T-cell (primary cell): ENCODE data around the gene SLC23A2. TPM values are rescaled to one million over a fixed set of nuclear protein-coding genes. Genes with fewer than 3 reads are reported as not detected.

Experiments used
- ATAC-seq, 4 experiments: fragments of 200-7000 bp in 3 of 4; fragments of 150-1000 bp in 1 of 4; cut with Tn5 transposase; replicated peaks in 1 of 4; 1 replicate in 3 of 4; 2 replicates in 1 of 4; pipeline ENCODE4 v1.10.0; 2021; ENCODE audit warnings: moderate library complexity in 3 of 4, mild to moderate bottlenecking in 2 of 4, moderate number of reproducible peaks in 1 of 4
- CTCF ChIA-PET, 2 donors: fragments of 300-600 bp; sonication (Branson Sonifier 250); formaldehyde crosslinking; loops; one replicate each; lab custom pipeline; 2022; ENCODE audit warnings: antibody characterized with exemption in 2 of 2; lab: Charles Lee
- POLR2A ChIA-PET, 2 donors: fragments of 300-600 bp; sonication (Branson Sonifier 250); formaldehyde crosslinking; loops; one replicate each; lab custom pipeline; 2022; ENCODE audit warnings: antibody characterized with exemption in 2 of 2; lab: Charles Lee
- DNase-seq, 35 experiments: peaks; one replicate each; pipeline versions ENCODE4 v3.0.0 to v3.0.0-alpha.2; 2013 to 2023
- H3K27ac ChIP-seq: one replicate; pipeline ENCODE4 v1.5.1; 2013; ENCODE audit warnings: low read length
- H3K27me3 ChIP-seq, 2 experiments: replicated peaks in 1 of 2; 1 replicate in 1 of 2; 2 replicates in 1 of 2; pipeline versions ENCODE4 v1.6.1 to v1.7.0; 2013; ENCODE audit warnings: low read length in 1 of 2, mixed read lengths in 1 of 2; ENCODE audit not compliant: control insufficient read depth in 2 of 2, insufficient read depth in 2 of 2; ENCODE audit errors: extremely low read depth in 1 of 2
- H3K36me3 ChIP-seq, 2 donors: 1 replicate in 1 of 2; 2 replicates in 1 of 2; pipeline versions ENCODE4 v1.6.1 to v1.7.0; 2013; ENCODE audit warnings: low read length in 1 of 2; ENCODE audit not compliant: control insufficient read depth in 2 of 2, insufficient read depth in 1 of 2; ENCODE audit errors: extremely low read depth in 1 of 2
- H3K4me1 ChIP-seq, 2 experiments: 1 replicate in 1 of 2; 2 replicates in 1 of 2; pipeline versions ENCODE4 v1.6.1 to v1.7.0; 2013; ENCODE audit warnings: low read length in 2 of 2, mixed read lengths in 1 of 2; ENCODE audit not compliant: insufficient read depth in 2 of 2, control insufficient read depth in 1 of 2; ENCODE audit errors: extremely low read depth in 1 of 2
- H3K4me3 ChIP-seq, 2 donors: 1 replicate in 1 of 2; 2 replicates in 1 of 2; pipeline versions ENCODE4 v1.5.1 to v1.7.0; 2013; ENCODE audit warnings: mild to moderate bottlenecking in 2 of 2, low read length in 1 of 2, moderate library complexity in 1 of 2; ENCODE audit not compliant: control insufficient read depth in 1 of 2; ENCODE audit errors: extremely low read depth in 1 of 2
- H3K9me3 ChIP-seq: 2 replicates; pipeline ENCODE4 v1.7.0; 2013
- H3K27ac Mint-ChIP-seq, 2 donors: one replicate each; pipeline ENCODE4 v1.8.0; 2020 to 2021; ENCODE audit warnings: mild to moderate bottlenecking in 2 of 2, mixed read lengths in 2 of 2
- H3K27me3 Mint-ChIP-seq, 2 donors: one replicate each; pipeline ENCODE4 v1.8.0; 2021 to 2022; ENCODE audit warnings: mixed read lengths in 2 of 2
- H3K36me3 Mint-ChIP-seq: one replicate; pipeline ENCODE4 v1.8.0; 2021; ENCODE audit warnings: mixed read lengths
- H3K4me1 Mint-ChIP-seq, 3 donors: one replicate each; pipeline ENCODE4 v1.8.0; 2020 to 2022; ENCODE audit warnings: mixed read lengths in 3 of 3, mild to moderate bottlenecking in 1 of 3
- H3K4me3 Mint-ChIP-seq, 3 donors: one replicate each; pipeline ENCODE4 v1.8.0; 2020 to 2022; ENCODE audit warnings: mild to moderate bottlenecking in 3 of 3, mixed read lengths in 3 of 3, moderate library complexity in 3 of 3
- H3K9me3 Mint-ChIP-seq, 3 donors: one replicate each; pipeline ENCODE4 v1.8.0; 2020 to 2022; ENCODE audit warnings: mixed read lengths in 3 of 3
- WGBS: methylation state at CpG from one replicate; pipeline ENCODE4 v1.1.5; 2013; ENCODE audit warnings: missing lambda C conversion rate; ENCODE audit not compliant: insufficient coverage; 5-methylcytosine and 5-hydroxymethylcytosine counted together
- total RNA-seq, 35 experiments: library from RNA in 6 of 35; stranded (reverse) in 6 of 35; fragments of 120-200 nt in 1 of 35; gene quantifications; one replicate each; pipeline versions ENCODE4 v1.2.1 to v1.2.4 and lab custom pipeline; 2013 to 2026

Gene SLC23A2
- total RNA-seq, 5 donors from 2014 or later (not counting 1 experiment from before 2014, with no cell fraction given): 17.7 to 22.9 (median 20.9) TPM

DNA sequence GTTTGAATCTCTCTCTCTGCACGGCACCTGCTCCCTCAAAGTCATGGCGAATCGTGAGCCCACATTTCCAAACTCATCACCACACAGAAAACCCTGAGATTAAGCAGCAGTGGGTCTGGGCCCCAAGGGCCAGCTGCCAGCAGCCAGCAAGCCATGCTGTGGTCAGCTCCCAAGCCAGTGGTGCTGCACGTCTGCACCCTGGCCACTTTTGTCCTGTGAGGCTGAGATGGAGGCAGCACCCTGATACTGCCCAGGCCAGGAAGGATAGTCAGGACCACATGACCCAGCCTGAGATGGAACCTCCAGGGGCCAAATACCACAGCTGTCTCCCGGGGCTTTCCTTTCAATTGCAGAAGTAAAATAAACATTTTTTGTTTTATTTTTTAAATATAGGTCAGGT lies 185.7 kb downstream of the SLC23A2 start:
- no peaks in the 10 kb centered on the region for H3K27me3 ChIP-seq
- ATAC-seq: no peak
- H3K9me3 ChIP-seq: no peaks in the 10 kb centered on the region
- 83% methylated on average over 4 of the region's 5 CpGs for WGBS
- peak overlapping the region; percentile 58 to 62 for H3K4me3 ChIP-seq
- H3K27ac ChIP-seq: peak overlapping the region; percentile 99
- H3K4me1 ChIP-seq: peaks cover 45 to 69% of the 10 kb centered on the region in 2 experiments
- Mint-ChIP-seq H3K27ac (peak overlapping the region; percentile 97 to 98), H3K4me1 (peaks cover 71 to 83% (median 83%) of the 10 kb centered on the region in 3 donors), H3K27me3 (no peaks in the 10 kb centered on the region), H3K4me3 (peak overlapping the region; percentile 81 to 87 (median 83)), H3K9me3 (no peaks in the 10 kb centered on the region), H3K36me3 (peaks cover 27% of the 10 kb centered on the region)
- peaks cover 4 to 26% of the 10 kb centered on the region in 2 donors for H3K36me3 ChIP-seq
- POLR2A ChIA-PET: interaction anchor here (0.6 to 1.1 kb wide), 2 partner anchors 9 to 144 kb away, joined by 4 to 6 read pairs; no protein-coding TSS in a partner anchor
- CTCF ChIA-PET: interaction anchor here in 1 of 2 donors (0.5 to 1.4 kb wide), 2 partner anchors 49 to 76 kb away, joined by 3 to 6 read pairs; no protein-coding TSS in a partner anchor
- DNase-seq: no peak

DNA sequence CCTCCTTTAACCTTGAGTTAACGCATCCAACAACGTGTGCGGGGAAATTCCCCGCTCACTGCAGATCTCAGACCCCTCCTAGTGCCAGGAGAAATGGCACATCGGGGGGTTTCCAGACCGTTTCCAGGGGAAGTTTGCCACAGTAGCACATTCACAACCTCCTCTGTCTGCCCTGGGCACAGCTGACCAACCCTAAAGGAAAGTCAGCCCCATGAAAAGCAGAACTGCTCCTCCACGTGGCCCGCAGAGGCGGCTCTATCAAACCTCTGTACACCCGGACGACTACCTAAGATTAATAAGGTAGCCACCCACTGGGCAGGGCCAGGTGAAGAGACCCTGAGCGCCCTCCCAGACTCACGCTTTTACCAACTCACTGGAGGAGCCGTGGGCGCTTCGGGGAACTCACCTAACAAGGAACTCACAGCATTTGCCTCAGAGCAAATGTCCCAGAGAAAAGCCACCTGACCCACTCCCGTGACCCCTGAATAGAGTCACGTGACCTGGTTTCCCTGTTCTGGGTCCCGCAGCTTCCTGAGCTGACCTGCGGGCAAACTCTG lies 186.5 kb downstream of the SLC23A2 start:
- DNase-seq (peak in 30 of 35 experiments; percentile 38 to 95 (median 81)), ATAC-seq (peak; percentile 14 to 74 (median 20))
- Mint-ChIP-seq H3K27me3 (no peaks in the 10 kb centered on the region), H3K36me3 (peaks cover 27% of the 10 kb centered on the region), H3K4me1 (peaks cover 77 to 86% (median 86%) of the 10 kb centered on the region in 3 donors), H3K27ac (peak overlapping the region; percentile 97 to 98), H3K9me3 (no peaks in the 10 kb centered on the region), H3K4me3 (peak overlapping the region; percentile 81 to 87 (median 83))
- Histone ChIP-seq H3K9me3 (no peaks in the 10 kb centered on the region), H3K4me1 (peaks cover 51 to 71% of the 10 kb centered on the region in 2 experiments), H3K27ac (peak overlapping the region; percentile 99), H3K4me3 (peak overlapping the region; percentile 58 to 62), H3K27me3 (no peaks in the 10 kb centered on the region), H3K36me3 (peaks cover 4 to 19% of the 10 kb centered on the region in 2 donors)
- ChIA-PET POLR2A (interaction anchor here in 1 of 2 donors (0.5 to 1.8 kb wide), 4 partner anchors 93 to 900 kb away, joined by 3 to 13 read pairs (median 4); partner anchors contain the start of genes CDS2 and PRND), CTCF (interaction anchor here in 1 of 2 donors (1.0 to 1.4 kb wide), 3 partner anchors 141 to 286 kb away, joined by 4 to 7 read pairs (median 4); no protein-coding TSS in a partner anchor)
- WGBS: under 1% methylated on average over 20 of the region's 20 CpGs

DNA sequence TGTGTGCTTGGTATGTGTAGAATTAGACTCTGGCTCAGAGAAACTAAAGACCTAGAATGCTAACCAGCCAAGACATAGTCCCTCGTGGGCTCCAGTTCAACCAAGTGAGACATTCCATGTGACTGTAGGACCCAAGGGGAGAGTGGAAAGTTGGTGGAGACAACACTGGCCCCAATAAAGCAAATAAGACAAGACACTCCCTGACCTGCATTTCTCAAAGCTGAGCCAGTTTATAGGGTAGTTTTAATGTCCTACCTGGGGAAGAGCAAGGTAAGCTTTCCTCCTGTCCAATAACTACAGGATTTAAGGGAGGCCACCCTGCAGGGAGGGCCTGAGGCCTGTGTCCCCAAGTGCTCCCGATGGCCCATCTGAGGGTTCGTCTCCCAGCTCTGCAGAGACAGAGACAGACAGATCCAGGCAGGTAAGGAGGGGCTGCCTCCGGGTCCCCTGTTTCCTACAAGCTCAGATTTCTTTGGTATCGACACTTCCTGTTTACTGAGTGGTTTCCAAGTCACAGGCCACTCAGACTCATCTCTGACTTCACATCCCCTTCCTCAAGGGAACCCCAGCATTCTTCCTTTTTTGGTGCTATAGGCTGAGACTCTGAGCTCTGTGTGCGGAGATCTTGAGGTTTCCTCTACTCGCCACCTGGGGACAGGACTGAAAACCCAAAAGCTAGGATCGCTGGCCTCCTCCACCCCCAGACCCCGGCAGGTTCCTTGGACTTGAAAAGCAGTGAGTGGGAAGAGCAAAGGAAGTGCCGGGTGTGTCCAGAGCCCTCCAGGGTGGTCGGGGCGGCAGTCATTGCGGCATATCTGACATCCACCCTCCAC lies 187.2 kb downstream of the SLC23A2 start:
- WGBS: 0% methylated on average over 4 of the region's 13 CpGs
- peak; percentile 72 to 78 (median 76) for ATAC-seq
- Histone ChIP-seq H3K27ac (peak overlapping the region; percentile 99), H3K9me3 (no peaks in the 10 kb centered on the region), H3K4me1 (peaks cover 55 to 72% of the 10 kb centered on the region in 2 experiments), H3K27me3 (no peaks in the 10 kb centered on the region), H3K36me3 (peaks cover 4 to 13% of the 10 kb centered on the region in 2 donors), H3K4me3 (peak overlapping the region; percentile 58 to 62)
- peaks cover 84 to 87% (median 87%) of the 10 kb centered on the region in 3 donors for H3K4me1 Mint-ChIP-seq
- POLR2A ChIA-PET: interaction anchor here (0.5 to 1.8 kb wide), 8 partner anchors 14 to 901 kb away, joined by 3 to 13 read pairs (median 4); partner anchors contain the start of genes CDS2 (in 1 of the 2), PCNA (in 1 of the 2) and PRND (in 1 of the 2)
- CTCF ChIA-PET: interaction anchor here in 1 of 2 donors (0.6 to 1.4 kb wide), 6 partner anchors 30 to 313 kb away, joined by 3 to 7 read pairs (median 4); partner anchors contain the start of gene CDS2
- peak in 34 of 35 experiments; percentile 44 to 93 (median 67) for DNase-seq
- H3K36me3 Mint-ChIP-seq: peaks cover 26% of the 10 kb centered on the region
- H3K4me3 Mint-ChIP-seq: peak overlapping the region; percentile 81 to 87 (median 83)
- no peaks in the 10 kb centered on the region for H3K27me3 Mint-ChIP-seq
- no peaks in the 10 kb centered on the region for H3K9me3 Mint-ChIP-seq
- H3K27ac Mint-ChIP-seq: peak overlapping the region; percentile 97 to 98

DNA sequence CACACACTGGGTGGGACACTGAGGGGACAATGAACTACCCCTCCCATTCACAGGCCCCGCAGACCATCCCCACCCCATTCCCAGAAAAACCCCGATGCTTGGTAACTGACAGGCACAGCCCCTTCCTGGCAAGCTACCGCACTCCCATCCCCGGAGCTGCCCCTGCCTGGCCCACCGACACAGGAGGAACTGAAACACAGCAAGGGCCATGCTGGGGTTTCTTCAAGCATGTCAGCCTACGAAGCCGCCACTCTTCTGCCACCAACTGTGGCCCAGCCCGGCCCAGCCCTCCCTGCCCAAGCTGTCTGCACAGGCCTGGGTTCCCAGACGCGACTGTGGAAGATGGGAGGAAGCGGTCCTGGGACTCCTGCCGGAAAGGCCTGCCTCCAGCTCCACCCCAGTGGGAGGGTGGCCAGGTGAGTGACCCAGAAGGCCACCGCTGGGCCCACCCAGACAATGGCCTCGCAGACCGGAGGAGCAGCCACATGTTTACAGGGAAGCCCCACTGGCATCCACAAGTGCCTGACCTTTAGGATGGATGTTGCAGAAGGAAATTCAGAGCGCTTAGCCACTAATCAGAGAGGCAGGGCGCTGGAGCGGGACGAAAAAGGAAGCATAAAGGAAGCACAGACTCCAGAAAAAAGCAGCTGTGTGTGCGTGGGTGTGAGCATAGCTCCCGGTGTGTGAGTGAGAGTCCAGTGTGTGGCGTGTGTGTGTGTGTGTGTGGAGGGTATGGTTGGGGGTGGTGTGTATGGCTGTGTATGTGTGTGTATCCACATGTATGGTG lies 188.0 kb downstream of the SLC23A2 start:
- Mint-ChIP-seq H3K36me3 (peaks cover 19% of the 10 kb centered on the region), H3K4me1 (peaks cover 83 to 88% (median 86%) of the 10 kb centered on the region in 3 donors), H3K27me3 (no peaks in the 10 kb centered on the region), H3K27ac (peak overlapping the region; percentile 97 to 98), H3K4me3 (peak overlapping the region; percentile 81 to 87 (median 83)), H3K9me3 (no peaks in the 10 kb centered on the region)
- Histone ChIP-seq H3K9me3 (no peaks in the 10 kb centered on the region), H3K36me3 (peaks cover 4 to 11% of the 10 kb centered on the region in 2 donors), H3K4me3 (peak overlapping the region; percentile 58 to 62), H3K27ac (peak overlapping the region; percentile 99), H3K4me1 (peaks cover 60 to 77% of the 10 kb centered on the region in 2 experiments), H3K27me3 (no peaks in the 10 kb centered on the region)
- 41% methylated on average over 19 of the region's 22 CpGs for WGBS
- no peak for ATAC-seq
- CTCF ChIA-PET: interaction anchor here in 1 of 2 donors (0.6 to 1.1 kb wide), 4 partner anchors 29 to 313 kb away, joined by 3 to 4 read pairs (median 4); partner anchors contain the start of gene CDS2
- DNase-seq: peak in 9 of 35 experiments; percentile 12 to 44 (median 20)
- POLR2A ChIA-PET: interaction anchor here (0.6 to 1.8 kb wide), 6 partner anchors 13 to 901 kb away, joined by 3 to 13 read pairs (median 4); partner anchors contain the start of genes CDS2 (in 1 of the 2) and PCNA (in 1 of the 2)

DNA sequence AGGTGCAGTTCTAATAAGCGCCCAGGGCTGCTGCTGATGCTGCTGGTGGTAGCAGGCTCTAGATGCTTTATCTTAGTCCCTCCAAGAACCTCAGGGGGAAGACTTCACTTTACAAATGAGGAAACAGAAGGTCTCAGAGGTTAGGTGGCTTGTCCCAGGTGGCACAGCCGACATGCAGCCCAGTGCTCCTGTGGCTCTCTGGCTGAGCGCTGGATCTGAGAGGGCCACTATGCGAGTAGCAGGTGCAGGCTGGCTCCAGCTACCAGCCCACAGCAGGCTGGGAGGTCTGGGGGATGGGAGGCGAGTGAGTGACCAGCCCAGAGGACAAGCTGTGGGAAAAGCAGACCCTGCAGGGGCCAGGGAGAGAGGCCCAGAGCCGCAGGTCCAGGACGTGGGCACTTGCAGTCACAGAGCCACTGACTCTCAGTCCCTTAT lies 188.7 kb downstream of the SLC23A2 start:
- CTCF ChIA-PET: interaction anchor here in 1 of 2 donors (0.9 to 1.5 kb wide), 3 partner anchors 12 to 150 kb away, joined by 3 to 6 read pairs (median 4); no protein-coding TSS in a partner anchor
- peak overlapping the region; percentile 44 to 58 for H3K4me3 ChIP-seq
- H3K27ac ChIP-seq: peak overlapping the region; percentile 99
- POLR2A ChIA-PET: interaction anchor here in 1 of 2 donors (0.9 to 1.3 kb wide), 2 partner anchors 15 to 314 kb away, joined by 3 to 6 read pairs; partner anchors contain the start of gene CDS2
- no peaks in the 10 kb centered on the region for H3K27me3 ChIP-seq
- Mint-ChIP-seq H3K4me3 (peak overlapping the region; percentile 81 to 87 (median 83)), H3K27me3 (no peaks in the 10 kb centered on the region), H3K27ac (peak overlapping the region; percentile 97 to 98), H3K4me1 (peaks cover 88 to 90% (median 89%) of the 10 kb centered on the region in 3 donors), H3K9me3 (no peaks in the 10 kb centered on the region), H3K36me3 (peaks cover 20% of the 10 kb centered on the region)
- 52% methylated on average over 7 of the region's 7 CpGs for WGBS
- ATAC-seq (no peak), DNase-seq (peak in 3 of 35 experiments; percentile 7 to 39 (median 21))
- peaks cover 8 to 13% of the 10 kb centered on the region in 2 donors for H3K36me3 ChIP-seq
- H3K9me3 ChIP-seq: no peaks in the 10 kb centered on the region
- H3K4me1 ChIP-seq: peaks cover 64 to 83% of the 10 kb centered on the region in 2 experiments
